VCaP (cell line): Measurements from ENCODE around the gene BMP7.
"Not testable (repeated sequence)": the region's sequence is repeated elsewhere in the genome, so short reads cannot be mapped to it uniquely, and the experiment has no call there.

Experiments used
- H3K27ac ChIP-seq: fragments of 450-650 bp; 2 replicates; pipeline ENCODE4 v1.5.1; 2017
- CTCF ChIP-seq: fragments of 450-650 bp; conservative IDR thresholded peaks from 2 replicates; pipeline ENCODE4 v1.5.1; 2017; ENCODE audit warnings: mild to moderate bottlenecking, moderate library complexity

The BMP7 gene

GRCh38 chr20:57244627-57245214, 21.7 kb downstream of the BMP7 start:
- no peak overlapping the region for H3K27ac ChIP-seq
- peak; percentile 23; the same call in 1 of the 2 replicates for TF ChIP-seq CTCF

GRCh38 chr20:57244221-57244585, 22.2 kb downstream of the BMP7 start:
- no peak overlapping the region for H3K27ac ChIP-seq
- no peak for TF ChIP-seq CTCF

- H3K27ac ChIP-seq, result no peak overlapping the region
- TF ChIP-seq CTCF, result no peak
Observed at GRCh38 chr20:57243480-57244220, 22.8 kb downstream of the BMP7 start.

- no peak for TF ChIP-seq CTCF
- no peak overlapping the region for H3K27ac ChIP-seq
Observed at GRCh38 chr20:57242414-57242813, 24.0 kb downstream of the BMP7 start.

GRCh38 chr20:57241363-57241991, 25.0 kb downstream of the BMP7 start:
- H3K27ac ChIP-seq, result no peak overlapping the region
- TF ChIP-seq CTCF, result no peak

- TF ChIP-seq CTCF, result no peak
- H3K27ac ChIP-seq, result no peak overlapping the region
Observed at GRCh38 chr20:57240581-57241362, 25.7 kb downstream of the BMP7 start.

- H3K27ac ChIP-seq, result not testable (repeated sequence)
Observed at GRCh38 chr20:57239725-57240124, 26.7 kb downstream of the BMP7 start.

- not testable (repeated sequence) for H3K27ac ChIP-seq
Observed at GRCh38 chr20:57239324-57239723, 27.1 kb downstream of the BMP7 start.
